Measurements from ENCODE around the gene AVPR2. TPM values are rescaled to one million over a fixed set of nuclear protein-coding genes. Genes with fewer than 3 reads are reported as not detected.

AVPR2 gene
- total RNA-seq, 1 donor from 2014 or later: not detected

DNA sequence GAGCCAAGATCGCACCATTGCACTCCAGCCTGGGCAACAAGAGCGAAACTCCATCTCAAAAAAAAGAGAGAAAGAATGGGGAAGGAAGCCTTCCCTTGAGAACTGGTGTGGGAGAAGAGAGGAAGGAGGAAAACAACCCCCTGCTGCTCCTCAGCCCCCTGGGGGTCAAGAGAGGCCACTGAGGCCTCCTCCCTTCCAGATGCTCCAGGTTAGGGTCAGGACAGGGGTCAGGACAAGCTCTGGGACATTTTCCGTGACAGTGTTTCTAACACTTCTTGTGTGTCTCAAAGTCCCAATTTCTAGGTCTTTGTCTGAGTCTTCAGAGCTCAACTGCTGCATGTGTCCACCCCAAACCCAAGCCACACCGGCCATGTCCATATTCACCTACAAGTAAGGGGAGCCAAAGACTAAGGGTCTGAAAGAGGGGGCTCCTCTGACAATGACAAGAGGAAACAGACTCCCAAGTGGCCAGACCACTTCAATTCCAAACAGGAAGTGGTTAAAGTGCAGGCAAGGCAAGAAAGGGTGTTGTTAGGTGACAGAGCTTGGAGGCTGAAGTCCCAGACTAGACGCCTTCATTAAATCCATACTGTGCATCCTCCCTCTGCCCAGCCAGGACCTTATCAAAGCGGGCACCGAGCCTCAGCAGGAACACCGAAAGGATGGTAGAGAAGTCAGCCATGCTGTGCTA is 26.8 kb upstream of the AVPR2 start:
- Mint-ChIP-seq H3K27me3 (ENCODE audit: unreplicated experiment) (peaks cover 27% of the 10 kb centered on the region), H3K9me3 (ENCODE audit: unreplicated experiment) (peaks cover 22% of the 10 kb centered on the region), H3K27ac (ENCODE audit: unreplicated experiment) (peak overlapping the region; percentile 99), H3K4me1 (ENCODE audit: low read depth, unreplicated experiment) (peaks cover 23% of the 10 kb centered on the region), H3K4me3 (ENCODE audit: unreplicated experiment) (peak overlapping the region; percentile 91), H3K36me3 (ENCODE audit: unreplicated experiment) (peaks cover 4% of the 10 kb centered on the region)
- DNase-seq: no peak
- TF ChIP-seq, protein P1, sequence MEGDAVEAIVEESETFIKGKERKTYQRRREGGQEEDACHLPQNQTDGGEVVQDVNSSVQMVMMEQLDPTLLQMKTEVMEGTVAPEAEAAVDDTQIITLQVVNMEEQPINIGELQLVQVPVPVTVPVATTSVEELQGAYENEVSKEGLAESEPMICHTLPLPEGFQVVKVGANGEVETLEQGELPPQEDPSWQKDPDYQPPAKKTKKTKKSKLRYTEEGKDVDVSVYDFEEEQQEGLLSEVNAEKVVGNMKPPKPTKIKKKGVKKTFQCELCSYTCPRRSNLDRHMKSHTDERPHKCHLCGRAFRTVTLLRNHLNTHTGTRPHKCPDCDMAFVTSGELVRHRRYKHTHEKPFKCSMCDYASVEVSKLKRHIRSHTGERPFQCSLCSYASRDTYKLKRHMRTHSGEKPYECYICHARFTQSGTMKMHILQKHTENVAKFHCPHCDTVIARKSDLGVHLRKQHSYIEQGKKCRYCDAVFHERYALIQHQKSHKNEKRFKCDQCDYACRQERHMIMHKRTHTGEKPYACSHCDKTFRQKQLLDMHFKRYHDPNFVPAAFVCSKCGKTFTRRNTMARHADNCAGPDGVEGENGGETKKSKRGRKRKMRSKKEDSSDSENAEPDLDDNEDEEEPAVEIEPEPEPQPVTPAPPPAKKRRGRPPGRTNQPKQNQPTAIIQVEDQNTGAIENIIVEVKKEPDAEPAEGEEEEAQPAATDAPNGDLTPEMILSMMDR (IDR thresholded peaks at IDR 0.05; ENCODE audit: partially characterized antibody, unreplicated experiment): no peak

DNA sequence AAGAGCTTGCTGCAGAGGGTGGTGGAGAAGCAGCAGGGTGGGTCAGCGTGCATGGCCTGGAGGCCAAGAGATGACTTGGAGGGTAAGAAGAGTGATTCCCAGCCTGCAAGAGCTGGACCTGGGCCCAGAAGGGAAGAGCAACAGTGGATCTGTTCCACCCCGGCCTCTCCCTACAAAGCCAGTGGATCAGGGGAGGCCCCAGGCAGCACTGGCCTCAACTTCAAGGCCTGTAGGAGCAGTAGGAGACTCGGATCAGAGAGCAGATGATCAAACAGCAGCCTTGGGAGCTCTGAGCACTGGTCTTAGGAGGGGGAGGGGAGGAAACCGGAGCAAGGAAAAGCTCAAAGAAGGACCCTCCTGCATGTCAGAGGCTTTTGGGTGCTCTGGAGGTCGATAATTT is 26.1 kb upstream of the AVPR2 start:
- peaks cover 22% of the 10 kb centered on the region for H3K4me1 Mint-ChIP-seq (ENCODE audit: low read depth, unreplicated experiment)
- H3K27me3 Mint-ChIP-seq (ENCODE audit: unreplicated experiment): peaks cover 24% of the 10 kb centered on the region
- H3K27ac Mint-ChIP-seq (ENCODE audit: unreplicated experiment): peak overlapping the region; percentile 99
- TF ChIP-seq, protein P1 (IDR thresholded peaks at IDR 0.05; ENCODE audit: partially characterized antibody, unreplicated experiment): no peak
- H3K4me3 Mint-ChIP-seq (ENCODE audit: unreplicated experiment): peak overlapping the region; percentile 91
- no peak for DNase-seq
- peaks cover 22% of the 10 kb centered on the region for H3K9me3 Mint-ChIP-seq (ENCODE audit: unreplicated experiment)
- H3K36me3 Mint-ChIP-seq (ENCODE audit: unreplicated experiment): peaks cover 4% of the 10 kb centered on the region

DNA sequence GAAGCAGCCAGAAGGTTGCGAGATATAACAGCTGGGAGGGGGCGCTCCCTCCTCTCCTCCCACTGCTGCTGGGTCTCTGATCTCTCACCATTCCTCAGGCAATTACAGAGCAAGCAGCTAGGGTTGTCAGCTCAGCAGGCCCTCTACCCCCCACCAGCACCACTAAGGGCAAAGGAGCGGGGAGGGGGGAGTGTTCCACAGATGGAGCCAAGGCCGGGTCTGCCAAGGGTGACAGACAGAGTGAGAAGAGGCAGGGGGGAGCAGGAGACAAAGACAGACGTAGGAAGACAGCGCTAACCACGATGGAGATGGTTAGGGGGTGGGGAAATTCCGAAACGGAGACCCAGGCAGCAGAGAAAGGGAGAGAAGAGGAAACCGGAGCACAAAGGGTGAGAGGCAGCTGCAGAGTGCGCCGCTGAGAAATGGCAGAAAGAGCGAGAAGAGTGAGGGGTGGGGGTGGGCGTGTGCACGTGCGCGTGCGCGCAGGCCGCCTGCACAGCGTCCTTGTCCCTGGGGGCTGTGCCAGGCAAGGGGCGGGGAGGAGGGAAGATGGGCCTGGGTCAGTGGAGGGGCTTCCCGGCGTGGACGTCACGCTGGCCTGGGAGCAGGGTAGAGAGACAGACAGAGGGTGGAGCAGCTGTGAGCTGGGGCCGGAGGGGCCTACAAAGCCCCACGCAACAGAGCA is 25.4 kb upstream of the AVPR2 start:
- Mint-ChIP-seq H3K4me3 (ENCODE audit: unreplicated experiment) (peak overlapping the region; percentile 91), H3K27me3 (ENCODE audit: unreplicated experiment) (peaks cover 21% of the 10 kb centered on the region), H3K9me3 (ENCODE audit: unreplicated experiment) (peaks cover 22% of the 10 kb centered on the region), H3K36me3 (ENCODE audit: unreplicated experiment) (peaks cover 4% of the 10 kb centered on the region), H3K4me1 (ENCODE audit: low read depth, unreplicated experiment) (peaks cover 22% of the 10 kb centered on the region), H3K27ac (ENCODE audit: unreplicated experiment) (peak overlapping the region; percentile 99)
- TF ChIP-seq, protein P1 (IDR thresholded peaks at IDR 0.05; ENCODE audit: partially characterized antibody, unreplicated experiment): no peak
- peak; percentile 73 for DNase-seq

DNA sequence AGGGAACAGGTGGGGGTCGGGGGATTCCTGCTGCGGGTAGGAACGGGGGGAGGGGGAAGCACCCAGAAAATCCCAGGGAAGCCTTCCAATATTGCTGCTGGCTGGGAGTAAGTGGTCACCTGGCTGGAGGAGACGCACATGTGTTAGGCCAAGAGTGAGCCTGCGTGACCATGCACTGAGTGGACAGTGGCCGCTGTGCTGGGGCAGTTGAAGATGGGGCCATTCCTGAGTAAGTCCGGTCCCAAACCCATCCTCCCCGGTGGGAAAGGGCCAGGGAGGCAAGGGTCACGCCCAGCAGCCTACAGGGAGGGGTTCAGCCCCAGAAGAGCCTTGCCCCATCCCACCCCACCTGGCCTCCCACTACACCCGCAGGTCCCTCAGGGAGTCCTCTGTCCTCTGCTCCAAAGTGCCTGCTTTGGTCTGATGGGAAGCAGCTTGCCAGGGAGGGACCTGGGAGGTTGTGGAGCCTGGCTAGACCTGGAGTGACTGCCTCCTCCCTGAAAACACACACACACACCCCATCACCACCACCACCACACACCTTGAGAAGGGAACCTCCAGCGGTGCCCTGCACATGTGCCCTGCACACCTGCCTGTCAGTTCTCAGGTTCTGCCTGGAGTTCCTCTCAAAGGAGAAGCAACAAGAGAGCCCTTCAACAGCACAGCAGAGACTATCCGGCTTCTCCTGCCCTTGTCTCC is 24.6 kb upstream of the AVPR2 start:
- Mint-ChIP-seq H3K4me1 (ENCODE audit: low read depth, unreplicated experiment) (peaks cover 19% of the 10 kb centered on the region), H3K9me3 (ENCODE audit: unreplicated experiment) (peaks cover 15% of the 10 kb centered on the region), H3K4me3 (ENCODE audit: unreplicated experiment) (peak overlapping the region; percentile 91), H3K27me3 (ENCODE audit: unreplicated experiment) (peaks cover 23% of the 10 kb centered on the region), H3K36me3 (ENCODE audit: unreplicated experiment) (peaks cover under 1% of the 10 kb centered on the region), H3K27ac (ENCODE audit: unreplicated experiment) (peak overlapping the region; percentile 99)
- TF ChIP-seq, protein P1 (IDR thresholded peaks at IDR 0.05; ENCODE audit: partially characterized antibody, unreplicated experiment): no peak
- DNase-seq: no peak

Measured in glutamatergic neuron (in vitro differentiated cells).